NB4 (cell line): ENCODE results near the gene SCP2.

Experiments
- POLR2A ChIP-seq: IDR thresholded peaks from 2 replicates; pipeline ENCODE4 v1.6.1; 2011; ENCODE audit warnings: mild to moderate bottlenecking; ENCODE audit not compliant: insufficient read length; ENCODE audit errors: extremely low read depth
- TF ChIP-seq, protein P1 (sequence below): IDR thresholded peaks from one replicate; pipeline ENCODE4 v1.5.1; 2012; ENCODE audit warnings: low read depth, low read length

DNA sequence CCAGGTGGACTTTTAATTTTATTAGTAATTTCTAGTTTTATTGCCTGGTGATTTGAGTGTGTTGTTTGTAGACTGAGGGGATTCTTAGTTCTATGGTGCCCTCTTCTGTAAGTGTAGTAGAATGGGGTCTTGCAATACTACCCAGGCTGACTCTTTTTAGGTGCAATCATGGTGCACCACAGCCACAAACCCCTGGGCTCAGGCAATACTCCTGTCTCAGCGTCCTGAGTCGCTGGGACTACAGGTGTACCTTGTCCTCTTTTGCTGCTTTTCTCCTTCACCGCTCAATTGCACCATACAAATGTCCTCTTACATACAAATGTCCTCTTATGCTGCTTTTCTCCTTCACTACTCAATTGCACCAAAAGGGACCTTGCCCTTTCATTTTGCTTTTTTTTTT, 43.1 kb downstream of the SCP2 start:
- TF ChIP-seq, protein P1, sequence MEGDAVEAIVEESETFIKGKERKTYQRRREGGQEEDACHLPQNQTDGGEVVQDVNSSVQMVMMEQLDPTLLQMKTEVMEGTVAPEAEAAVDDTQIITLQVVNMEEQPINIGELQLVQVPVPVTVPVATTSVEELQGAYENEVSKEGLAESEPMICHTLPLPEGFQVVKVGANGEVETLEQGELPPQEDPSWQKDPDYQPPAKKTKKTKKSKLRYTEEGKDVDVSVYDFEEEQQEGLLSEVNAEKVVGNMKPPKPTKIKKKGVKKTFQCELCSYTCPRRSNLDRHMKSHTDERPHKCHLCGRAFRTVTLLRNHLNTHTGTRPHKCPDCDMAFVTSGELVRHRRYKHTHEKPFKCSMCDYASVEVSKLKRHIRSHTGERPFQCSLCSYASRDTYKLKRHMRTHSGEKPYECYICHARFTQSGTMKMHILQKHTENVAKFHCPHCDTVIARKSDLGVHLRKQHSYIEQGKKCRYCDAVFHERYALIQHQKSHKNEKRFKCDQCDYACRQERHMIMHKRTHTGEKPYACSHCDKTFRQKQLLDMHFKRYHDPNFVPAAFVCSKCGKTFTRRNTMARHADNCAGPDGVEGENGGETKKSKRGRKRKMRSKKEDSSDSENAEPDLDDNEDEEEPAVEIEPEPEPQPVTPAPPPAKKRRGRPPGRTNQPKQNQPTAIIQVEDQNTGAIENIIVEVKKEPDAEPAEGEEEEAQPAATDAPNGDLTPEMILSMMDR = no peak
- no peak for TF ChIP-seq POLR2A
